GM12878 (cell line): ENCODE results near the gene SLC39A13. TPM values are rescaled to one million over a fixed set of nuclear protein-coding genes. Genes with fewer than 3 reads are reported as not detected.

Experiments used
- CUX1 ChIP-seq: IDR thresholded peaks from 2 replicates; pipeline ENCODE4 v1.6.1; 2012; ENCODE audit warnings: improper control_type of control experiment, low read depth, low read length; ENCODE audit not compliant: insufficient replicate concordance
- ZBTB11 ChIP-seq: fragments of 450-650 bp; formaldehyde crosslinking; IDR thresholded peaks from 2 replicates; pipeline ENCODE4 v1.5.0; 2022; ENCODE audit warnings: mild to moderate bottlenecking, missing genetic modification characterization
- polyA plus RNA-seq, 11 experiments: library from polyadenylated mRNA; depleted of rRNA in 4 of 11; unstranded in 6 of 11; stranded (reverse) in 5 of 11; fragments of >200 nt; fragmentation: Nextera tagmentation in 4 of 11; fragmentation: Illumina TruSeq in 1 of 11; extraction: Ambion mirVana in 4 of 11; extraction: Trizol in 1 of 11; gene quantifications; 1 replicate in 1 of 11; 2 replicates in 10 of 11; pipeline versions ENCODE4 v1.2.1 to v1.2.3, GENCODE V29; 2011 to 2016; ENCODE audit warnings: inconsistent platforms in 2 of 11, missing spikeins in 2 of 11, low read depth in 1 of 11
- total RNA-seq, 4 experiments: library from RNA; depleted of rRNA in 3 of 4; stranded (reverse); fragments of >200 nt in 3 of 4; fragmentation: Illumina TruSeq in 1 of 4; extraction: Trizol in 1 of 4; gene quantifications; 2 replicates each; pipeline versions ENCODE4 v1.2.1 to v1.2.3, GENCODE V29; 2013 to 2021

The SLC39A13 gene
- total and polyA plus RNA-seq, 10 of the 15 experiments (the other 5 are each of a cell fraction or from before 2014, with no cell fraction given) = 0.23 to 19.8 (median 6.3) TPM

- TF ChIP-seq CUX1 (no peak), ZBTB11 (CRISPR knock-in tag) (no peak)
- TF ChIP-seq, all 136 proteins: peak for 16
Observed at GRCh38 chr11:47400768-47401279, 7.6 kb upstream of the SLC39A13 start (continued).
